Sigmoid colon (tissue), 7 donors: ENCODE results near the gene MAPK10. TPM values are rescaled to one million over a fixed set of nuclear protein-coding genes. Genes with fewer than 3 reads are reported as not detected.

ENCODE experiments used
- DNase-seq: peaks from one replicate; pipeline ENCODE4 v3.0.0-alpha.2; 2019
- H3K27ac ChIP-seq, 4 donors: fragments of 200-600 bp; sonication (generic); one replicate each; pipeline ENCODE4 v1.5.1; 2016 to 2019; ENCODE audit warnings: mild to moderate bottlenecking in 1 of 4
- H3K27me3 ChIP-seq, 3 donors: fragments of 200-600 bp; sonication (generic); one replicate each; pipeline ENCODE4 v1.5.1; 2019; ENCODE audit warnings: mild to moderate bottlenecking in 1 of 3
- H3K36me3 ChIP-seq, 4 donors: fragments of 200-600 bp; sonication (generic); one replicate each; pipeline ENCODE4 v1.5.1; 2016 to 2019
- H3K4me1 ChIP-seq, 4 donors: fragments of 200-600 bp; sonication (generic); one replicate each; pipeline ENCODE4 v1.5.1; 2017 to 2019
- H3K4me3 ChIP-seq, 4 donors: fragments of 200-600 bp; sonication (generic); one replicate each; pipeline ENCODE4 v1.5.1; 2017 to 2019; ENCODE audit warnings: mild to moderate bottlenecking in 2 of 4, moderate library complexity in 1 of 4
- H3K9me3 ChIP-seq, 4 donors: fragments of 200-600 bp in 3 of 4; sonication (generic) in 3 of 4; one replicate each; pipeline versions ENCODE4 v1.5.1 to v1.6.1; 2013 to 2019
- EP300 ChIP-seq, 4 donors: sonication (generic); formaldehyde crosslinking; IDR thresholded peaks; one replicate each; pipeline ENCODE4 v1.6.1; 2017; ENCODE audit warnings: antibody characterized with exemption in 4 of 4
- POLR2A ChIP-seq, 2 donors: fragments of 450-650 bp; IDR thresholded peaks; one replicate each; pipeline ENCODE4 v1.6.1; 2016; ENCODE audit warnings: antibody characterized with exemption in 2 of 2, mild to moderate bottlenecking in 2 of 2, moderate library complexity in 2 of 2
- POLR2AphosphoS5 ChIP-seq, 4 donors: sonication (generic); formaldehyde crosslinking; IDR thresholded peaks; one replicate each; pipeline ENCODE4 v1.6.1; 2017; ENCODE audit warnings: antibody characterized with exemption in 4 of 4
- WGBS, 2 donors: extraction: QIAGEN DNeasy Blood & Tissue Kit; methylation state at CpG; one replicate each; pipeline ENCODE4 v1.1.7; 2013; 5-methylcytosine and 5-hydroxymethylcytosine counted together
- intact Hi-C: fragments of 100-400 bp; cut with DNase I; formaldehyde crosslinking; loops from one replicate; pipeline ENCODE4 v1.15.1; 2023
- polyA plus RNA-seq, 3 donors: library from polyadenylated mRNA; stranded (reverse); fragments of 200-250 nt; gene quantifications; one replicate each; pipeline ENCODE4 v1.2.3, GENCODE V29; 2013
- total RNA-seq, 4 donors: library from RNA; depleted of rRNA; stranded (reverse); fragments of >200 nt; gene quantifications; one replicate each; pipeline ENCODE4 v1.1.0, GENCODE V29; 2016
- TF ChIP-seq, protein P1 (sequence below), 4 experiments: fragments of 450-650 bp in 3 of 4; fragments of 200-600 bp in 1 of 4; IDR thresholded peaks; one replicate each; pipeline ENCODE4 v1.5.1; 2016 to 2019; ENCODE audit warnings: antibody characterized with exemption in 4 of 4, mild to moderate bottlenecking in 3 of 4, moderate library complexity in 2 of 4
- donor health status: healthy with polysubstance abuse.
- donor health status: Bipolar disorder and iron deficiency.
- donor health status: healthy.

MAPK10 gene
- total and polyA plus RNA-seq, 7 donors: 3.0 to 28.5 (median 24.3) TPM

DNA sequence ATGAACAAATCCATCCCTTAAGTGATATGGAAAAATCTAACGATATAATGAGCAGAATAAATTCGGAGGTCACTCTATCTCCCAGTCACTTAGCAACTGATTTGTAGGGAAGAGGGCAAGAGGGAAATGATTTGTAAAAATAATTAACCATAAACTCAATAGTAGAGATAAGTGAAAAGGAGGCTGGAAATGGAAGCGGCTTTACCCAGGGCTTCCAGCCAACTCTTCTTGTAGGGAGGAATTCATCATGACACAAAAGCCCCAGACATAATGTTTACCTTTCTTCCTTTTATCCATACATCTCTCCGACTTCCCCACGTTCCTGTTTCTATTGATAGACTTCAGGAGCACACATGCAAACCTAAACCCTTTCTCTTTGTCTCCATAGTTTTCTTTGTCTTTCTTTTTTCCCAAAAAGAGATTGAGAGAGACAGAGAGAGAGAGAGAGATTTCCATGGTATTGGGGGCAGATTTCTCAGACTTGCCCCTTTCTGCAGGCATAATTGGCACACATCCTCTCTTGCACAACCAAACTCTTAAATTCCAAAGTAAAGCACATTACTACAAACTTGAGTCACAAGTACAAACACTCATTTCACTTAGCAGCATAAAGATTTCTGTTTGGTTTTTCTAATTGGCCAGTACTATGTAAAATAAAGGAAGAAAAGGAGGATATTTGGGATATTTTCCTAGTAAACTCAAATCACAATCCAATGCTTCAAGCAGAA lies 140.9 kb downstream of the MAPK10 start:
- DNase-seq: no peak
- H3K27ac ChIP-seq: no peak overlapping the region

DNA sequence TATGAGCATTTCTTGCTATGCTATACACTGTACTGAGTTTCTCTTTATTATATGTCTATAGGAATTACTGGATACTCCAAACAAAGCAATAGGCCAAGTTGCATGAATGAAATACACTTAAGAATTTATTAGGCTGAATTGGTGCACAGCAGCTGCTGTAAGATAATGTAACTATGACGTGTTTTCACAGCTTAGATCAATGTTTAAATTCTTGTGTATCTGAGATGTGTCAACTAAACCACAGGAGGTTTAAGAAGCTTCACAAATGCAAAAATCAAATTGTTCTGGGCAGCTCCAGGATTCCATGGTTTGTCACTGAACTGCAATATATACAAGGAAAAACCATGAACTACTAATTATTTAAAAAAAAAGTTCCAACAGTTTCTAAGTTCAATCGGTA lies 156.7 kb downstream of the MAPK10 start:
- Histone ChIP-seq H3K27ac (no peak overlapping the region), H3K4me3 (no peak overlapping the region), H3K36me3 (no peaks in the 10 kb centered on the region), H3K27me3 (no peaks in the 10 kb centered on the region), H3K4me1 (no peaks in the 10 kb centered on the region), H3K9me3 (no peaks in the 10 kb centered on the region)
- WGBS, 2 donors: 65 to 82% methylated on average over 2 of the region's 2 CpGs
- DNase-seq: no peak
- intact Hi-C loops: no loop called here
- TF ChIP-seq POLR2A (IDR thresholded peaks at IDR 0.05) (no peak), POLR2AphosphoS5 (IDR thresholded peaks at IDR 0.05) (no peak), EP300 (IDR thresholded peaks at IDR 0.05) (no peak)
- TF ChIP-seq, protein P1, sequence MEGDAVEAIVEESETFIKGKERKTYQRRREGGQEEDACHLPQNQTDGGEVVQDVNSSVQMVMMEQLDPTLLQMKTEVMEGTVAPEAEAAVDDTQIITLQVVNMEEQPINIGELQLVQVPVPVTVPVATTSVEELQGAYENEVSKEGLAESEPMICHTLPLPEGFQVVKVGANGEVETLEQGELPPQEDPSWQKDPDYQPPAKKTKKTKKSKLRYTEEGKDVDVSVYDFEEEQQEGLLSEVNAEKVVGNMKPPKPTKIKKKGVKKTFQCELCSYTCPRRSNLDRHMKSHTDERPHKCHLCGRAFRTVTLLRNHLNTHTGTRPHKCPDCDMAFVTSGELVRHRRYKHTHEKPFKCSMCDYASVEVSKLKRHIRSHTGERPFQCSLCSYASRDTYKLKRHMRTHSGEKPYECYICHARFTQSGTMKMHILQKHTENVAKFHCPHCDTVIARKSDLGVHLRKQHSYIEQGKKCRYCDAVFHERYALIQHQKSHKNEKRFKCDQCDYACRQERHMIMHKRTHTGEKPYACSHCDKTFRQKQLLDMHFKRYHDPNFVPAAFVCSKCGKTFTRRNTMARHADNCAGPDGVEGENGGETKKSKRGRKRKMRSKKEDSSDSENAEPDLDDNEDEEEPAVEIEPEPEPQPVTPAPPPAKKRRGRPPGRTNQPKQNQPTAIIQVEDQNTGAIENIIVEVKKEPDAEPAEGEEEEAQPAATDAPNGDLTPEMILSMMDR (IDR thresholded peaks at IDR 0.05): no peak

More for the DNA sequence above, 140.9 kb downstream of the MAPK10 start:
- Histone ChIP-seq H3K27me3 (no peaks in the 10 kb centered on the region), H3K4me3 (no peak overlapping the region), H3K9me3 (peaks cover 0 to 6% (median 0%) of the 10 kb centered on the region in 4 donors), H3K4me1 (peaks cover 0 to 11% (median 5%) of the 10 kb centered on the region in 4 donors), H3K36me3 (no peaks in the 10 kb centered on the region)
- intact Hi-C loops: no loop called here
- 52 to 70% methylated on average over 5 of the region's 5 CpGs for WGBS, 2 donors
- TF ChIP-seq EP300 (IDR thresholded peaks at IDR 0.05) (no peak), POLR2AphosphoS5 (IDR thresholded peaks at IDR 0.05) (no peak), POLR2A (IDR thresholded peaks at IDR 0.05) (no peak)
- TF ChIP-seq, protein P1 (IDR thresholded peaks at IDR 0.05): no peak

GRCh38 chr4:86185659-86186058 lies 174.2 kb downstream of the MAPK10 start:
- intact Hi-C loops: no loop called here
- no peaks in the 10 kb centered on the region for H3K27me3 ChIP-seq
- no peak for DNase-seq
- H3K27ac ChIP-seq: no peak overlapping the region
- no peak overlapping the region for H3K4me3 ChIP-seq
- H3K36me3 ChIP-seq: no peaks in the 10 kb centered on the region
- no peaks in the 10 kb centered on the region for H3K4me1 ChIP-seq
- TF ChIP-seq EP300 (IDR thresholded peaks at IDR 0.05): no peak
- no peak for TF ChIP-seq POLR2AphosphoS5 (IDR thresholded peaks at IDR 0.05)
- TF ChIP-seq POLR2A (IDR thresholded peaks at IDR 0.05): no peak
- TF ChIP-seq, protein P1 (IDR thresholded peaks at IDR 0.05): no peak
- H3K9me3 ChIP-seq: peaks cover 0 to 9% (median 3%) of the 10 kb centered on the region in 4 donors
- 94 to 96% methylated on average over 1 of the region's 1 CpG for WGBS, 2 donors

DNA sequence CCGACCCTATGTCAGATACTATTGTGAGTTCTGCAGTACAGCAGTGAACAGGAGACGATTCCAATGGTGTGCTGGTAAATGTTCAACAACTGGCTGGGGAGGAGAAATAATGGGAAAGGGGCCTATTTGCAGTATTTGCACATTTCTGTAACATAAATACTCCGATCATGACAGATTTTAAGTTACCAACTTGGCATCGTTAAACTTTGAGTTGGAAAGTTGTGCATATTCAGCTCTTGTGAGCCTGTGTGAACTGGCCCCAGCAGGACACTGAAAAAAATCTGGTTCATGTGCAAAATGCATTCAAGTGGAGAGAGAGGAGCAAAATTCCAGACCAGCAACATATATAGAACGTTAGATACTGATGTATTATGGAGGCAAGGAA lies 175.0 kb downstream of the MAPK10 start:
- intact Hi-C loops: no loop called here
- Histone ChIP-seq H3K36me3 (no peaks in the 10 kb centered on the region), H3K4me3 (no peak overlapping the region), H3K27me3 (no peaks in the 10 kb centered on the region), H3K4me1 (no peaks in the 10 kb centered on the region), H3K27ac (no peak overlapping the region), H3K9me3 (peaks cover 0 to 9% (median 4%) of the 10 kb centered on the region in 4 donors)
- no peak for DNase-seq
- TF ChIP-seq POLR2AphosphoS5 (IDR thresholded peaks at IDR 0.05) (no peak), EP300 (IDR thresholded peaks at IDR 0.05) (no peak), POLR2A (IDR thresholded peaks at IDR 0.05) (no peak)
- TF ChIP-seq, protein P1 (IDR thresholded peaks at IDR 0.05): no peak
- 65 to 75% methylated on average over 5 of the region's 5 CpGs for WGBS, 2 donors
